Measurements from ENCODE around the gene HCN1.

- TF ChIP-seq REST (IDR thresholded peaks at IDR 0.05; ENCODE audit: insufficient replicate concordance, low read depth): no peak
- TF ChIP-seq CTCF (IDR thresholded peaks at IDR 0.05; ENCODE audit: insufficient read depth, low read length): no peak
- TF ChIP-seq POLR2AphosphoS5 (IDR thresholded peaks at IDR 0.05; ENCODE audit: low read depth): no peak
- no peak for TF ChIP-seq SPI1 (IDR thresholded peaks at IDR 0.05; ENCODE audit: borderline replicate concordance, low read depth)
- TF ChIP-seq GABPA (IDR thresholded peaks at IDR 0.05; ENCODE audit: low read depth): no peak
Observed at GRCh38 chr5:45264447-45264846, 431.7 kb downstream of the HCN1 start.

Data from HL-60 (cell line).